Fibroblast of lung (primary cell): ENCODE measurements around the gene KCP.
A peak's percentile ranks its signal among the peaks of the same experiment; 100 is the strongest.

Experiments used
- CTCF ChIP-seq, 2 donors: IDR thresholded peaks in 1 of 2; conservative IDR thresholded peaks in 1 of 2; 1 replicate in 1 of 2; 2 replicates in 1 of 2; pipeline ENCODE4 v1.5.1; 2011 to 2012; ENCODE audit warnings: low read length in 2 of 2, control low read depth in 1 of 2, inconsistent platforms in 1 of 2, low read depth in 1 of 2, mild to moderate bottlenecking in 1 of 2
- EZH2 ChIP-seq: IDR thresholded peaks from 2 replicates; pipeline ENCODE4 v1.5.1; 2012; ENCODE audit warnings: low read length, control low read depth, mild to moderate bottlenecking; ENCODE audit errors: missing control alignments

DNA sequence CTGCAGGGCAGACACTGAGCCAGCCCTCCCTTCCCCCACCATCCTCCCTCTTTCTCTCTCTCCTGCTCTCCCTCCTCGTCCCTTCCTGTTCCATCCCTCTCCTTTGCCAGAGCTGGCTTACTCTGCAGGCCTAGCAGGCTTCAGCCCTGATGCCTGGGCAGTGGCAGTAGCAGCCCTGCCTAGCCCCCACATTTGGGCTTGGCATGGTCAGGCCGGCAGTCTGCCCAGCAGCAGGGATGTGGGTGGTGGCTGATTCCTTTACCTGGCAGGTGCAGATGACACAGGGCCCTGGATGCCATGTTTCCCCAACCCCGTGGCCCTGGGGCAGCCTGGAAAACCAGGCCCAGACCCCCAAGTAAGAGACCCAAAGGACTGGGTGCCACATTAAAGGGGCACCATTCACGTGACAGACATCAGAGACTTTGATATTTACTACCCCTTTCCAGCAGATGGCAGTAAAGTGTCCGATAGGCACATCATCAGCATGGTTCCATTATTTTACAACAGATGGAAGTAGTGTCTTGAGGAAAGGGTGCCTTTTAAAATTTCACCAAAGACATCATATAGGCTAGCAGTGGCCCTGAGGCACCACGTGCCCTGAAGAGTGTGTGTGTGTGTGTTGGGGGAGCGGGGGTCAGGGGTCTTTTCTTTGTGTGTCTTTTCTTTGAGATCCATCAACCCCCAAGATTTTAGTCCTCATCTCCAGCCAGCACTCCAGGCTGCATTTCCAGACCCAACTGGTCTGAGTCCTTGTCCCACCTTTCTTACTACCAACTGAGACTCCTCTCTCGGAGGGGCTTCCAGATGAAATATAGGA lies 5.9 kb downstream of the KCP start:
- TF ChIP-seq CTCF (conservative IDR thresholded peaks at IDR 0.05 in 1 of 2, IDR thresholded peaks at IDR 0.05 in 1 of 2; ENCODE audit: low read depth in 1 of 2, low read length in 2 of 2) (peak; percentile 49 to 66), EZH2 (no peak)
